ENCODE data around the gene PIK3C3.

DNA sequence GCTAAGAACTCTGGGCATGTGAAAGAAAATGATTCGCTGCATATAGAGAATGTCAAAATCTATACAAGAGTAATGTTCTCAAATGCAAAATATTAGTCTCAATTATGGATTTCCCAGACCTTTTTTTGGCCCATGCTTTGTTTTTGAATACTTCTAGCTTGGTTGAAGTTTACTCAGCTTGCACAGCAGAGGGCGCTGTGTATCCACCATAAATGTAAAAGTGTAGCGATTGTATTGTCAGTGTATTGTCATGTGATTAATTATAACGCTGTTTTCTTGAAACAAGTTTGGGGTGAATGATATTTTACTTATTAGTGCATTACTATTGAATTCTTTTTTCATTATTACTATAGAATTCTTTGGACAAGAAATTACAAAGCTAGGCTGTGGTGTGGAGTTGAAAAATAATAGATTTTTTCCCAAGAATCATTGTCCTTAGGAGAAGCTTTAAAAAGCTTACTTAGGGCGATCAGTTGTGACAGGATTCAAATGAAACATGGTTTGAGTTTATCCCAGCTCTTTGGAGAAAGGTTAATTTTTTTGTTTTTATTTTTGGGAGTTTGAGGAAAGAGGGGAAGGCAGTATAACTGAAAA lies 98.3 kb downstream of the PIK3C3 start:
- TF ChIP-seq SUZ12 (IDR thresholded peaks at IDR 0.05) (no peak), NFRKB (IDR thresholded peaks at IDR 0.05) (no peak), SP1 (IDR thresholded peaks at IDR 0.05) (no peak), BHLHE40 (IDR thresholded peaks at IDR 0.05; ENCODE audit: borderline replicate concordance) (no peak), ELF4 (IDR thresholded peaks at IDR 0.05) (no peak), TARDBP (IDR thresholded peaks at IDR 0.05) (no peak), FOXK2 (IDR thresholded peaks at IDR 0.05) (no peak), FOXA1 (IDR thresholded peaks at IDR 0.05) (no peak)
- TF ChIP-seq, protein P1, sequence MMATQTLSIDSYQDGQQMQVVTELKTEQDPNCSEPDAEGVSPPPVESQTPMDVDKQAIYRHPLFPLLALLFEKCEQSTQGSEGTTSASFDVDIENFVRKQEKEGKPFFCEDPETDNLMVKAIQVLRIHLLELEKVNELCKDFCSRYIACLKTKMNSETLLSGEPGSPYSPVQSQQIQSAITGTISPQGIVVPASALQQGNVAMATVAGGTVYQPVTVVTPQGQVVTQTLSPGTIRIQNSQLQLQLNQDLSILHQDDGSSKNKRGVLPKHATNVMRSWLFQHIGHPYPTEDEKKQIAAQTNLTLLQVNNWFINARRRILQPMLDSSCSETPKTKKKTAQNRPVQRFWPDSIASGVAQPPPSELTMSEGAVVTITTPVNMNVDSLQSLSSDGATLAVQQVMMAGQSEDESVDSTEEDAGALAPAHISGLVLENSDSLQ (IDR thresholded peaks at IDR 0.05) = no peak

All from HEK293T (cell line).